K562 (cell line): ENCODE data around the gene VIP. TPM values are rescaled to one million over a fixed set of nuclear protein-coding genes. Genes with fewer than 3 reads are reported as not detected.

ENCODE experiments used
- ATAC-seq: fragments of 200-7000 bp; cut with Tn5 transposase; 3 replicates; pipeline ENCODE4 v1.9.1; 2020; ENCODE audit warnings: moderate library complexity
- BruUV-seq: library from RNA; stranded (reverse); fragments of 400-500 nt; replicated peaks from 2 replicates; lab custom pipeline; 2021; lab: Mats Ljungman, UMichigan
- CTCF ChIA-PET: fragments of 300-600 bp; formaldehyde crosslinking; extraction: SDS; loops from one replicate; lab custom pipeline; 2021; ENCODE audit warnings: low intra/inter-chr PET ratio; lab: Yijun Ruan, JAX
- POLR2A ChIA-PET: fragments of 300-600, 350-650 bp; sonication (Branson Sonifier 250); formaldehyde crosslinking; extraction: SDS; loops from one replicate; lab custom pipeline; 2021; ENCODE audit warnings: antibody characterized with exemption, inconsistent platforms; lab: Yijun Ruan, JAX
- DNase-seq, 4 experiments: peaks; one replicate each; pipeline versions ENCODE4 v3.0.0 to v3.0.0-alpha.2; 2011 to 2018; ENCODE audit warnings: low spot score in 3 of 4, mixed read lengths in 3 of 4; ENCODE audit errors: extremely low read depth in 1 of 4
- FAIRE-seq: peaks from 2 replicates; lab custom pipeline; 2011; peaks lifted over from hg19 to GRCh38; lab: Jason Lieb, UNC
- H2AFZ ChIP-seq: 2 replicates; pipeline ENCODE4 v1.6.0; 2011; ENCODE audit warnings: low read depth, low read length, control low read depth, inconsistent platforms
- H3K27ac ChIP-seq: fragments of 200-600 bp; 3 replicates; pipeline ENCODE4 v1.8.0; 2011; ENCODE audit warnings: low read depth, mild to moderate bottlenecking, control low read depth, inconsistent platforms, low read length, moderate library complexity, mixed read lengths; ENCODE audit errors: extremely low read depth
- H3K27me3 ChIP-seq, 2 experiments: fragments of 300-600 bp in 1 of 2; 2 replicates in 1 of 2; 3 replicates in 1 of 2; pipeline versions ENCODE4 v1.6.0 to v1.8.0; 2011; ENCODE audit warnings: inconsistent platforms in 2 of 2, low read length in 2 of 2, mild to moderate bottlenecking in 1 of 2, mixed read lengths in 1 of 2, moderate library complexity in 1 of 2; ENCODE audit not compliant: control insufficient read depth in 2 of 2, insufficient read depth in 2 of 2
- H3K36me3 ChIP-seq: fragments of 300-600 bp; 3 replicates; pipeline ENCODE4 v1.8.0; 2011; ENCODE audit warnings: mild to moderate bottlenecking, low read length, inconsistent platforms; ENCODE audit not compliant: control insufficient read depth, insufficient read depth
- H3K4me1 ChIP-seq, 2 experiments: fragments of 200-600 bp in 1 of 2; replicated peaks in 1 of 2; 2 replicates in 1 of 2; 3 replicates in 1 of 2; pipeline versions ENCODE4 v1.5.1 to v1.8.0; 2011; ENCODE audit warnings: inconsistent platforms in 2 of 2, low read length in 2 of 2, mild to moderate bottlenecking in 1 of 2, mixed read lengths in 1 of 2, moderate library complexity in 1 of 2; ENCODE audit not compliant: control insufficient read depth in 2 of 2, insufficient read depth in 2 of 2
- H3K4me2 ChIP-seq: 2 replicates; pipeline ENCODE4 v1.6.1; 2011; ENCODE audit warnings: low read length, control low read depth, inconsistent platforms, mixed read lengths; ENCODE audit not compliant: insufficient read depth
- H3K4me3 ChIP-seq: fragments of 200-600 bp; sonication (generic), shearing (Covaris generic); 2 replicates; pipeline ENCODE4 v1.5.1; 2016; ENCODE audit warnings: control low read depth, inconsistent platforms
- H3K79me2 ChIP-seq: fragments of 200-600 bp; 3 replicates; pipeline ENCODE4 v1.8.0; 2011; ENCODE audit warnings: low read length, inconsistent platforms; ENCODE audit not compliant: control insufficient read depth, insufficient read depth
- H3K9ac ChIP-seq, 2 experiments: 2 replicates each; pipeline versions ENCODE4 v1.6.0 to v1.6.1; 2011; ENCODE audit warnings: low read depth in 2 of 2, low read length in 2 of 2, control low read depth in 1 of 2, inconsistent platforms in 1 of 2, mild to moderate bottlenecking in 1 of 2, mixed read lengths in 1 of 2; ENCODE audit not compliant: insufficient read depth in 1 of 2
- H3K9me1 ChIP-seq: one replicate; pipeline ENCODE4 v1.6.0; 2011; ENCODE audit warnings: inconsistent platforms, mild to moderate bottlenecking, low read length, moderate library complexity; ENCODE audit not compliant: control insufficient read depth, insufficient read depth
- H3K9me3 ChIP-seq: replicated peaks from 2 replicates; pipeline ENCODE4 v1.5.1; 2011; ENCODE audit warnings: low read depth, low read length, inconsistent platforms; ENCODE audit not compliant: control insufficient read depth, insufficient read depth
- H4K20me1 ChIP-seq: replicated peaks from 2 replicates; pipeline ENCODE4 v1.6.1; 2011; ENCODE audit warnings: low read length, inconsistent platforms, mixed read lengths; ENCODE audit not compliant: control insufficient read depth, insufficient read depth
- DDX20 ChIP-seq: fragments of 450-650 bp; IDR thresholded peaks from 2 replicates; pipeline ENCODE4 v1.6.1; 2016; ENCODE audit warnings: missing genetic modification characterization, low read depth, mild to moderate bottlenecking, missing compliant biosample characterization, moderate library complexity
- DPF2 ChIP-seq: fragments of 450-650 bp; IDR thresholded peaks from 2 replicates; pipeline ENCODE4 v1.6.1; 2016
- EZH2 ChIP-seq: IDR thresholded peaks from 2 replicates; pipeline ENCODE4 v1.6.1; 2012; ENCODE audit warnings: low read depth, mild to moderate bottlenecking, inconsistent platforms, low read length, borderline replicate concordance
- HEY1 ChIP-seq: fragments of 250-450 bp; sonication (Bioruptor Pico); IDR thresholded peaks from 2 replicates; pipeline ENCODE4 v1.5.0; 2020; ENCODE audit warnings: mild to moderate bottlenecking, moderate library complexity, borderline replicate concordance
- KDM1A ChIP-seq, 2 experiments: fragments of 450-650 bp; IDR thresholded peaks; 2 replicates each; pipeline ENCODE4 v1.6.1; 2016; ENCODE audit warnings: mild to moderate bottlenecking in 2 of 2
- POLR2AphosphoS2 ChIP-seq: IDR thresholded peaks from 2 replicates; pipeline ENCODE4 v1.6.1; 2012; ENCODE audit warnings: low read length, improper control_type of control experiment
- POLR2B ChIP-seq: fragments of 450-650 bp; IDR thresholded peaks from 2 replicates; pipeline ENCODE4 v1.6.1; 2018; ENCODE audit warnings: low read depth; ENCODE audit not compliant: partially characterized antibody
- PTBP1 ChIP-seq: fragments of 200-400 bp; formaldehyde crosslinking; IDR thresholded peaks from 2 replicates; pipeline ENCODE4 v1.6.1; 2017; ENCODE audit warnings: low read depth, low read length
- PTRF ChIP-seq: fragments of 450-650 bp; IDR thresholded peaks from 2 replicates; pipeline ENCODE4 v1.6.1; 2016; ENCODE audit warnings: mild to moderate bottlenecking, missing genetic modification characterization, missing compliant biosample characterization
- RHOXF2B ChIP-seq: fragments of 250-450 bp; sonication (Bioruptor Pico); conservative IDR thresholded peaks from 2 replicates; pipeline ENCODE4 v1.5.1; 2021
- STAT5A ChIP-seq: IDR thresholded peaks from 2 replicates; pipeline ENCODE4 v1.6.1; 2012; ENCODE audit warnings: low read length, inconsistent platforms, borderline replicate concordance
- TAF1 ChIP-seq: IDR thresholded peaks from 2 replicates; pipeline ENCODE4 v1.6.1; 2011; ENCODE audit warnings: mild to moderate bottlenecking, low read length, moderate library complexity; ENCODE audit not compliant: insufficient read depth, control insufficient read depth, severe bottlenecking; ENCODE audit errors: extremely low read depth
- ZNF146 ChIP-seq: IDR thresholded peaks from one replicate; pipeline ENCODE4 v1.6.1; 2018; ENCODE audit warnings: missing compliant biosample characterization; ENCODE audit not compliant: unreplicated experiment
- ZNF174 ChIP-seq: fragments of 250-450 bp; sonication (Bioruptor Pico); IDR thresholded peaks from 2 replicates; pipeline ENCODE4 v1.4.0; 2020; ENCODE audit warnings: mild to moderate bottlenecking
- ZNF436 ChIP-seq: fragments of 250-450, 450-650 bp; sonication (Bioruptor Pico); formaldehyde crosslinking; IDR thresholded peaks from 2 replicates; pipeline ENCODE4 v1.7.0; 2020; ENCODE audit warnings: mild to moderate bottlenecking
- ZNF764 ChIP-seq: fragments of 250-450 bp; sonication (Bioruptor Pico); IDR thresholded peaks from 2 replicates; pipeline ENCODE4 v1.4.0; 2020; ENCODE audit warnings: low read depth, mild to moderate bottlenecking, moderate library complexity
- WGBS: fragments of 100-300 bp; shearing (Covaris generic); methylation state at CpG from one replicate; pipeline ENCODE4 v1.1.6; 2016; ENCODE audit warnings: low coverage, mixed read lengths; ENCODE audit not compliant: insufficient coverage; ENCODE audit errors: missing lambda C conversion rate; 5-methylcytosine and 5-hydroxymethylcytosine counted together
- in situ Hi-C: fragments of 300-500 bp; cut with MboI; formaldehyde crosslinking; loops from 4 replicates; pipeline ENCODE4 v1.15.0; 2018; ENCODE audit warnings: inconsistent platforms, mixed read lengths
- intact Hi-C: fragments of 100-400 bp; cut with micrococcal nuclease; formaldehyde crosslinking; loops from 2 replicates; pipeline ENCODE4 v1.14.2; 2022
- polyA plus RNA-seq, 8 experiments: library from polyadenylated mRNA; depleted of rRNA in 4 of 8; stranded (reverse) in 5 of 8; unstranded in 3 of 8; fragments of >200 nt; fragmentation: Nextera tagmentation in 2 of 8; fragmentation: Illumina TruSeq in 1 of 8; extraction: Ambion mirVana in 2 of 8; extraction: Trizol in 1 of 8; gene quantifications; 2 replicates each; pipeline versions ENCODE4 v1.2.1 to v1.2.3, GENCODE V29; 2011 to 2014; ENCODE audit warnings: inconsistent platforms in 1 of 8, missing spikeins in 1 of 8
- total RNA-seq, 7 experiments: library from RNA; depleted of rRNA in 6 of 7; stranded (reverse); fragments of >200 nt in 6 of 7; fragmentation: Illumina TruSeq in 2 of 7; extraction: Trizol in 2 of 7; gene quantifications; 2 replicates each; pipeline versions ENCODE4 v1.2.1 to v1.2.3, GENCODE V29; 2011 to 2021; ENCODE audit warnings: low replicate concordance in 1 of 7

VIP gene
- total and polyA plus RNA-seq, 9 of the 15 experiments (the other 6 are each of a cell fraction or from before 2014, with no cell fraction given) = 0.08 TPM; not detected in 8

GRCh38 chr6:152783217-152783878 is 32.8 kb downstream of the VIP start:
- in situ Hi-C loops = no loop called here
- Histone ChIP-seq H3K27ac (no peak overlapping the region), H3K4me1 (no peaks in the 10 kb centered on the region), H4K20me1 (no peaks in the 10 kb centered on the region), H3K36me3 (no peaks in the 10 kb centered on the region), H3K9me1 (no peaks in the 10 kb centered on the region), H3K4me3 (no peak overlapping the region), H3K9me3 (no peaks in the 10 kb centered on the region), H3K4me2 (no peak overlapping the region), H2AFZ (no peak overlapping the region), H3K79me2 (no peaks in the 10 kb centered on the region), H3K27me3 (no peaks in the 10 kb centered on the region), H3K9ac (no peak overlapping the region)
- no peak for TF ChIP-seq DDX20 (tag)
- TF ChIP-seq PTBP1 = no peak
- no peak for TF ChIP-seq EZH2
- no peak for TF ChIP-seq POLR2AphosphoS2
- TF ChIP-seq ZNF764 (CRISPR knock-in tag) = no peak
- no peak for TF ChIP-seq POLR2B
- no peak for TF ChIP-seq ZNF174 (CRISPR knock-in tag)
- TF ChIP-seq DPF2 = no peak
- no peak for TF ChIP-seq RHOXF2B (CRISPR knock-in tag)
- TF ChIP-seq ZNF146 (CRISPR knock-in tag) = no peak
- no peak for TF ChIP-seq PTRF
- TF ChIP-seq STAT5A = no peak
- no peak for TF ChIP-seq HEY1 (CRISPR knock-in tag)
- no peak for TF ChIP-seq ZNF436 (CRISPR knock-in tag)
- TF ChIP-seq TAF1 = no peak
- TF ChIP-seq KDM1A (IDR thresholded peaks at IDR 0.05) = no peak
- ATAC-seq (no peak), DNase-seq (no peak), FAIRE-seq (peak; percentile 23)
- WGBS = 18% methylated on average over 9 of the region's 9 CpGs
- CTCF ChIA-PET = no interaction called here
- POLR2A ChIA-PET = no interaction called here
- no TSS peak for BruUV-seq
- intact Hi-C loops = no loop called here
